ENCODE results near the gene HS3ST6.
A peak's percentile ranks its signal among the peaks of the same experiment; 100 is the strongest.
"Not testable (repeated sequence)": the region's sequence is repeated elsewhere in the genome, so short reads cannot be mapped to it uniquely, and the experiment has no call there.

HS3ST6 gene

GRCh38 chr16:1942047-1942809, 24.0 kb upstream of the HS3ST6 start:
- TF ChIP-seq POLR2AphosphoS5 (IDR thresholded peaks at IDR 0.05; ENCODE audit: borderline replicate concordance, low read depth, low read length) (no peak), FOXP2 (optimal IDR thresholded peaks at IDR 0.05; ENCODE audit: control extremely low read depth, extremely low read length, insufficient read depth) (no peak), EZH2 (IDR thresholded peaks at IDR 0.05) (no peak)
- H3K9ac ChIP-seq (ENCODE audit: insufficient read length), result peak overlapping the region; percentile 77
- no peaks in the 10 kb centered on the region for H3K9me3 ChIP-seq (ENCODE audit: low read depth, low read length)
- H3K4me3 ChIP-seq, result peak overlapping the region; percentile 96
- no peak overlapping the region for H3K27ac ChIP-seq
- no peaks in the 10 kb centered on the region; the same call in 1 of the 2 replicates for H3K36me3 ChIP-seq (ENCODE audit: insufficient read depth, low read length)
- DNase-seq (ENCODE audit: low read depth, low spot score), result no peak

GRCh38 chr16:1941162-1942046, 23.2 kb upstream of the HS3ST6 start:
- no peak for DNase-seq (ENCODE audit: low read depth, low spot score)
- Histone ChIP-seq H3K27ac (no peak overlapping the region), H3K9me3 (ENCODE audit: low read depth, low read length) (no peaks in the 10 kb centered on the region), H3K9ac (ENCODE audit: insufficient read length) (no peak overlapping the region), H3K4me3 (no peak overlapping the region), H3K36me3 (ENCODE audit: insufficient read depth, low read length) (no peaks in the 10 kb centered on the region; the same call in 1 of the 2 replicates)
- TF ChIP-seq POLR2AphosphoS5 (IDR thresholded peaks at IDR 0.05; ENCODE audit: borderline replicate concordance, low read depth, low read length) (no peak), EZH2 (IDR thresholded peaks at IDR 0.05) (no peak), FOXP2 (optimal IDR thresholded peaks at IDR 0.05; ENCODE audit: control extremely low read depth, extremely low read length, insufficient read depth) (no peak)

- Histone ChIP-seq H3K27ac (no peak overlapping the region), H3K4me3 (no peak overlapping the region), H3K9me3 (ENCODE audit: low read depth, low read length) (no peaks in the 10 kb centered on the region), H3K36me3 (ENCODE audit: insufficient read depth, low read length) (no peaks in the 10 kb centered on the region; the same call in 1 of the 2 replicates), H3K9ac (ENCODE audit: insufficient read length) (no peak overlapping the region)
- TF ChIP-seq FOXP2 (optimal IDR thresholded peaks at IDR 0.05; ENCODE audit: control extremely low read depth, extremely low read length, insufficient read depth), result no peak
- TF ChIP-seq EZH2 (IDR thresholded peaks at IDR 0.05), result no peak
- TF ChIP-seq POLR2AphosphoS5 (IDR thresholded peaks at IDR 0.05; ENCODE audit: borderline replicate concordance, low read depth, low read length), result no peak
- DNase-seq (ENCODE audit: low read depth, low spot score), result no peak
These were observed 22.3 kb upstream of the HS3ST6 start for GRCh38 chr16:1940273-1941161.

GRCh38 chr16:1939833-1940232, 21.6 kb upstream of the HS3ST6 start:
- not testable (repeated sequence) for H3K36me3 ChIP-seq (ENCODE audit: insufficient read depth, low read length)

GRCh38 chr16:1938910-1939309, 20.7 kb upstream of the HS3ST6 start:
- TF ChIP-seq POLR2AphosphoS5 (IDR thresholded peaks at IDR 0.05; ENCODE audit: borderline replicate concordance, low read depth, low read length) (no peak), EZH2 (IDR thresholded peaks at IDR 0.05) (no peak), FOXP2 (optimal IDR thresholded peaks at IDR 0.05; ENCODE audit: control extremely low read depth, extremely low read length, insufficient read depth) (no peak)
- Histone ChIP-seq H3K9me3 (ENCODE audit: low read depth, low read length) (no peaks in the 10 kb centered on the region), H3K27ac (no peak overlapping the region), H3K36me3 (ENCODE audit: insufficient read depth, low read length) (no peaks in the 10 kb centered on the region; the same call in 1 of the 2 replicates), H3K9ac (ENCODE audit: insufficient read length) (no peak overlapping the region), H3K4me3 (no peak overlapping the region)
- DNase-seq (ENCODE audit: low read depth, low spot score), result no peak

More at GRCh38 chr16:1939833-1940232, 21.6 kb upstream of the HS3ST6 start:
- H3K27ac ChIP-seq; H3K9me3 ChIP-seq (ENCODE audit: low read depth, low read length); H3K4me3 ChIP-seq; DNase-seq (ENCODE audit: low read depth, low spot score); H3K9ac ChIP-seq (ENCODE audit: insufficient read length): not testable (repeated sequence)

- TF ChIP-seq FOXP2 (optimal IDR thresholded peaks at IDR 0.05; ENCODE audit: control extremely low read depth, extremely low read length, insufficient read depth), result no peak
- TF ChIP-seq POLR2AphosphoS5 (IDR thresholded peaks at IDR 0.05; ENCODE audit: borderline replicate concordance, low read depth, low read length), result no peak
- TF ChIP-seq EZH2 (IDR thresholded peaks at IDR 0.05), result no peak
- no peaks in the 10 kb centered on the region; the same call in 1 of the 2 replicates for H3K36me3 ChIP-seq (ENCODE audit: insufficient read depth, low read length)
- DNase-seq (ENCODE audit: low read depth, low spot score), result no peak
- H3K9ac ChIP-seq (ENCODE audit: insufficient read length), result no peak overlapping the region
- H3K9me3 ChIP-seq (ENCODE audit: low read depth, low read length), result no peaks in the 10 kb centered on the region
- no peak overlapping the region for H3K27ac ChIP-seq
- no peak overlapping the region for H3K4me3 ChIP-seq
These were observed 20.1 kb upstream of the HS3ST6 start for GRCh38 chr16:1938316-1938715.

- H3K27ac ChIP-seq, result no peak overlapping the region
- no peaks in the 10 kb centered on the region; the same call in 1 of the 2 replicates for H3K36me3 ChIP-seq (ENCODE audit: insufficient read depth, low read length)
- TF ChIP-seq FOXP2 (optimal IDR thresholded peaks at IDR 0.05; ENCODE audit: control extremely low read depth, extremely low read length, insufficient read depth) (no peak), POLR2AphosphoS5 (IDR thresholded peaks at IDR 0.05; ENCODE audit: borderline replicate concordance, low read depth, low read length) (no peak), EZH2 (IDR thresholded peaks at IDR 0.05) (no peak)
- no peaks in the 10 kb centered on the region for H3K9me3 ChIP-seq (ENCODE audit: low read depth, low read length)
- H3K4me3 ChIP-seq, result no peak overlapping the region
- H3K9ac ChIP-seq (ENCODE audit: insufficient read length), result no peak overlapping the region
- no peak for DNase-seq (ENCODE audit: low read depth, low spot score)
These were observed 18.8 kb upstream of the HS3ST6 start for GRCh38 chr16:1936945-1937479.
